ENCODE results near the gene ANKRD63. TPM values are rescaled to one million over a fixed set of nuclear protein-coding genes. Genes with fewer than 3 reads are reported as not detected.

The ANKRD63 gene
- total and polyA plus RNA-seq, 2 donors (not counting 1 experiment from before 2014, with no cell fraction given): 0.25 TPM; not detected in 1

DNA sequence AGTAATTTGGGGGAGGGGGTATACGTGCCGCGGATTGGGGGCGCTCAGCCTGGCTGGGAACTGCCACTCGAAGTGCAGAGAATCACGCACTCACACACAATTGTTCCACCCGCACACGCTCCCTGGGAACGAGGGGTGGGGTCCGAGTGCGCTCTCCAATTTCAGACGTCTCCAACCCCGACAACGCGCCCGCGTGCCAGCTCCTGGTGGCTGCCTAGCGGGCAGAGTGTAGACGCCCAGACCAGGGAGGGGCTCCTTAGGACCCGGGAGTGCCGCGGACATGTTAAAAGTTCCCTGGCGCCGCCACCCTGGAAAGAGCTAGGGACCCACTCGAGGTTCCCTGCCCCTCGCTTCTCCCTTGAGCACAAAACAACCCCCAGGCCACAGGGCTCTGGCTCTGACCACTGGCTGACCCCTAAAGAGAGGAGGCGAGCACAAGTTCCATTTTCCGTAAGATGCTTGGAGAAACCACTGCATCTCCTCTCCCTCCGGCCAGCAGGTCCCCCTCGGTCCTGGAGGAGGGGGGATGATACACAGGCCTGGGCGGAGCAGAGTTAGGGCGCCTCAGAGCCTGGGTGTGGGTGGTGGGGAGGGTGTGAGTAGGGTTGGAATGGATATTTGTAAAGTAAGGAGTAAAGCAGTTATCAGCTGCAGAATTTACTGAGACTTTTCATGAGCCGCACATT, 894 bp upstream of the ANKRD63 start:
- Histone ChIP-seq H3K4me3 (ENCODE audit: control extremely low read depth in 1 of 5, extremely low read depth in 1 of 5, insufficient read depth in 1 of 5, low read depth in 2 of 5, low read length in 4 of 5) (peak overlapping the region in 3 of 5 experiments; percentile 56 to 76 (median 60)), H3K27ac (ENCODE audit: low read length in 2 of 2) (no peak overlapping the region), H3K9ac (ENCODE audit: low read length) (peak overlapping the region; percentile 71), H2AFZ (ENCODE audit: insufficient read depth, low read depth, low read length, poor library complexity, severe bottlenecking) (peak overlapping the region; percentile 80), H3K36me3 (replicated peaks in 1 of 2; ENCODE audit: control extremely low read depth in 1 of 2, control insufficient read depth in 1 of 2, extremely low read depth in 1 of 2, insufficient read depth in 2 of 2, low read length in 1 of 2) (peaks cover 0 to 8% of the 10 kb centered on the region in 2 experiments), H3K4me1 (ENCODE audit: control insufficient read depth in 2 of 2, insufficient read depth in 2 of 2, low read length in 2 of 2) (peaks cover 13 to 23% of the 10 kb centered on the region in 2 donors), H3K4me2 (replicated peaks; ENCODE audit: low read depth, low read length, poor library complexity, severe bottlenecking) (peak overlapping the region; percentile 98), H3K79me2 (ENCODE audit: control insufficient read depth, insufficient read depth, low read length) (no peaks in the 10 kb centered on the region), H3K9me3 (ENCODE audit: control extremely low read depth in 1 of 3, control insufficient read depth in 2 of 3, insufficient read depth in 1 of 3, low read length in 2 of 3) (peaks cover 0 to 5% (median 0%) of the 10 kb centered on the region in 3 donors), H3K27me3 (replicated peaks in 1 of 4; ENCODE audit: control extremely low read depth in 1 of 4, control insufficient read depth in 3 of 4, insufficient read depth in 4 of 4, low read length in 3 of 4) (peaks cover 0 to 33% (median 18%) of the 10 kb centered on the region in 4 experiments), H4K20me1 (ENCODE audit: control insufficient read depth, insufficient read depth, low read length, poor library complexity, severe bottlenecking) (no peaks in the 10 kb centered on the region)
- Mint-ChIP-seq H3K9me3 (ENCODE audit: insufficient read depth) (no peaks in the 10 kb centered on the region), H3K27ac (peak overlapping the region; percentile 26), H3K4me3 (peak overlapping the region; percentile 60), H3K27me3 (peaks cover 15% of the 10 kb centered on the region), H3K4me1 (peaks cover 12% of the 10 kb centered on the region)
- ChIA-PET CTCF (interaction anchor here (0.7 to 5.7 kb wide), 10 partner anchors 9 to 238 kb away, joined by 3 to 58 read pairs (median 4); partner anchors contain the start of gene PLCB2), POLR2A (interaction anchor here (0.5 to 1.5 kb wide), 3 partner anchors 25 to 387 kb away, joined by 5 to 6 read pairs (median 5); no protein-coding TSS in a partner anchor)
- DNase-seq (no peak), ATAC-seq (ENCODE audit: low read depth) (no peak)
- TF ChIP-seq, protein P1, sequence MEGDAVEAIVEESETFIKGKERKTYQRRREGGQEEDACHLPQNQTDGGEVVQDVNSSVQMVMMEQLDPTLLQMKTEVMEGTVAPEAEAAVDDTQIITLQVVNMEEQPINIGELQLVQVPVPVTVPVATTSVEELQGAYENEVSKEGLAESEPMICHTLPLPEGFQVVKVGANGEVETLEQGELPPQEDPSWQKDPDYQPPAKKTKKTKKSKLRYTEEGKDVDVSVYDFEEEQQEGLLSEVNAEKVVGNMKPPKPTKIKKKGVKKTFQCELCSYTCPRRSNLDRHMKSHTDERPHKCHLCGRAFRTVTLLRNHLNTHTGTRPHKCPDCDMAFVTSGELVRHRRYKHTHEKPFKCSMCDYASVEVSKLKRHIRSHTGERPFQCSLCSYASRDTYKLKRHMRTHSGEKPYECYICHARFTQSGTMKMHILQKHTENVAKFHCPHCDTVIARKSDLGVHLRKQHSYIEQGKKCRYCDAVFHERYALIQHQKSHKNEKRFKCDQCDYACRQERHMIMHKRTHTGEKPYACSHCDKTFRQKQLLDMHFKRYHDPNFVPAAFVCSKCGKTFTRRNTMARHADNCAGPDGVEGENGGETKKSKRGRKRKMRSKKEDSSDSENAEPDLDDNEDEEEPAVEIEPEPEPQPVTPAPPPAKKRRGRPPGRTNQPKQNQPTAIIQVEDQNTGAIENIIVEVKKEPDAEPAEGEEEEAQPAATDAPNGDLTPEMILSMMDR (IDR thresholded peaks at IDR 0.05): no peak
- TF ChIP-seq EZH2 (IDR thresholded peaks at IDR 0.05; ENCODE audit: borderline replicate concordance, insufficient read depth, low read depth, low read length, poor library complexity, severe bottlenecking): no peak
- intact Hi-C loops (cut with micrococcal nuclease): loop anchor here (5.0 kb wide), 2 partner anchors 39 to 351 kb away; partner anchors contain the start of genes EIF2AK4 and INAFM2
- 54% methylated on average over 25 of the region's 33 CpGs for WGBS (ENCODE audit: insufficient coverage)

Data from B cell (primary cell).